Osteocyte (in vitro differentiated cells): ENCODE results near the gene BEAN1. TPM values are rescaled to one million over a fixed set of nuclear protein-coding genes. Genes with fewer than 3 reads are reported as not detected.

Source experiments
- DNase-seq: peaks from one replicate; pipeline ENCODE4 v3.0.0; 2021; ENCODE audit warnings: mixed read lengths; ENCODE audit not compliant: unreplicated experiment; ENCODE audit errors: extremely low spot score
- H3K27ac Mint-ChIP-seq: one replicate; pipeline ENCODE4 v1.8.0; 2021; ENCODE audit warnings: mild to moderate bottlenecking, mixed read lengths; ENCODE audit not compliant: unreplicated experiment
- H3K27me3 Mint-ChIP-seq: one replicate; pipeline ENCODE4 v1.8.0; 2021; ENCODE audit warnings: mixed read lengths; ENCODE audit not compliant: unreplicated experiment
- H3K36me3 Mint-ChIP-seq: one replicate; pipeline ENCODE4 v1.8.0; 2021; ENCODE audit warnings: mixed read lengths; ENCODE audit not compliant: unreplicated experiment
- H3K4me1 Mint-ChIP-seq: one replicate; pipeline ENCODE4 v1.8.0; 2021; ENCODE audit warnings: mixed read lengths; ENCODE audit not compliant: unreplicated experiment
- H3K4me3 Mint-ChIP-seq: one replicate; pipeline ENCODE4 v1.8.0; 2021; ENCODE audit warnings: mild to moderate bottlenecking, moderate library complexity, mixed read lengths; ENCODE audit not compliant: unreplicated experiment
- H3K9me3 Mint-ChIP-seq: one replicate; pipeline ENCODE4 v1.8.0; 2021; ENCODE audit warnings: mixed read lengths; ENCODE audit not compliant: unreplicated experiment
- CTCF ChIP-seq: fragments of 200-600 bp; sonication (generic); IDR thresholded peaks from 2 replicates; pipeline ENCODE4 v1.5.0; 2021; ENCODE audit warnings: antibody characterized with exemption, mild to moderate bottlenecking, moderate library complexity
- total RNA-seq: library from RNA; stranded (reverse); gene quantifications from 2 replicates; pipeline ENCODE4 v1.2.1, GENCODE V29; 2021

BEAN1 gene
- total RNA-seq, 1 donor from 2014 or later, result 0.97 TPM

GRCh38 chr16:66428682-66429251, 1.7 kb downstream of the BEAN1 start:
- peak overlapping the region; percentile 45 for H3K4me3 Mint-ChIP-seq
- peaks cover 4% of the 10 kb centered on the region for H3K4me1 Mint-ChIP-seq
- no peaks in the 10 kb centered on the region for H3K9me3 Mint-ChIP-seq
- TF ChIP-seq CTCF, result no peak
- no peaks in the 10 kb centered on the region for H3K36me3 Mint-ChIP-seq
- H3K27ac Mint-ChIP-seq, result no peak overlapping the region
- peaks cover 66% of the 10 kb centered on the region for H3K27me3 Mint-ChIP-seq
- no peak for DNase-seq

DNA sequence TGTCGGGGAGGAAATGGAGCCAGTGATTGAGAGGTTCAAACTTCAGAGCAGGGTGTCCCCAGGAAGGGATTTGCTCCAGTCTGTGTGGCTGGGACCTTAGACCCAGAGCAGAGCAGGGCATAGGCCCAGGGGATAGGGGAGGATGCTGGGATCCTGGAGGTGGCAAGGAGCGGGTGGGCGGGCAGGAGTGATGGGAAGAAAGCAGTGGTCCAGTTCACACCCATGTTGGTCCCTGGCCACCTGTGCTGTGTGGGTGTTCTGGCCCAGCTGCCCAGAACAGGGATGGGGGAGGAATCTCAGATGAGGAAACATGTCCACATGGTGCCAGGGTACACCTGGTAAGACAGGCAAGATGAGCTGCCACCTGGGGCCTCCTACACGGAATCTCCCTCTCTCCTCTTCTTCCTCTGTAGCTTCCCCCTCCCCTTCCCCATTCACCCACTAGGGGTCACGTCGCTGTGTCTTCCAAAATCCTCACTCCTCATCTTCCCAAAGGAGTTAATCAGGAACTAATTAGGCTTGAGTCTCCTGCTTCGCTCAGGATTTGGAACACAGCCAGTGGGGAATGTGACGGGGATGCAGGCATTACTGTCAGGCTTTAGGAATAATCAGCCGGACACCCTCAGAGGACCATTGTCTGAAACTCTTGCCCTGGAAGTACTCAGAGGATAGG, 2.3 kb downstream of the BEAN1 start:
- Mint-ChIP-seq H3K4me3 (no peak overlapping the region), H3K27me3 (peaks cover 60% of the 10 kb centered on the region), H3K4me1 (peaks cover 4% of the 10 kb centered on the region), H3K9me3 (no peaks in the 10 kb centered on the region), H3K36me3 (no peaks in the 10 kb centered on the region), H3K27ac (no peak overlapping the region)
- TF ChIP-seq CTCF, result no peak
- DNase-seq, result no peak

- TF ChIP-seq CTCF, result no peak
- H3K27me3 Mint-ChIP-seq, result peaks cover 52% of the 10 kb centered on the region
Measured at GRCh38 chr16:66430214-66430613, 3.1 kb downstream of the BEAN1 start.

DNA sequence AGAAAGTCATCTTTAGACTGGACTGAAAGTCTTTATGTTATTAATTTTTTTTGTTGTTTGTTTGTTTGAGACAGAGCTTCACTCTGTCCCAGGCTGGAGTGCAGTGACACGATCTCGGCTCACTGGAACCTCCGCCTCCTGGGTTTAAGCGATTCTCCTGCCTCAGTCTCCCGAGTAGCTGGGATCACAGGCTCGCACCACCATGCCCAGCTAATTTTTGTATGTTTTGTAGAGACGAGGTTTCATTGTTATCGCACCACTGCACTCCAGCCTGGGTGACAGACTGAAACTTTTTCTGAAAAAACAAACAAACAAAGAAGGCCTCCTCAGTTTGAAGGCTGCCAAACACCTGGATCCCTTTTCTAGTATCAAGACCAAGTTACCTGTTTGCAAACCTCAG, 4.7 kb downstream of the BEAN1 start:
- peaks cover 47% of the 10 kb centered on the region for H3K27me3 Mint-ChIP-seq
- no peaks in the 10 kb centered on the region for H3K9me3 Mint-ChIP-seq
- no peak for TF ChIP-seq CTCF
- H3K27ac Mint-ChIP-seq, result no peak overlapping the region
- H3K4me1 Mint-ChIP-seq, result peaks cover 2% of the 10 kb centered on the region
- H3K4me3 Mint-ChIP-seq, result no peak overlapping the region
- no peak for DNase-seq
- no peaks in the 10 kb centered on the region for H3K36me3 Mint-ChIP-seq

More at GRCh38 chr16:66430214-66430613, 3.1 kb downstream of the BEAN1 start:
- Mint-ChIP-seq H3K27ac (no peak overlapping the region), H3K36me3 (no peaks in the 10 kb centered on the region), H3K4me1 (peaks cover 4% of the 10 kb centered on the region), H3K4me3 (no peak overlapping the region), H3K9me3 (no peaks in the 10 kb centered on the region)
- no peak for DNase-seq

- Mint-ChIP-seq H3K27ac (no peak overlapping the region), H3K4me3 (no peak overlapping the region), H3K4me1 (peaks cover 2% of the 10 kb centered on the region), H3K27me3 (peaks cover 47% of the 10 kb centered on the region), H3K36me3 (no peaks in the 10 kb centered on the region), H3K9me3 (no peaks in the 10 kb centered on the region)
- DNase-seq, result no peak
- TF ChIP-seq CTCF, result no peak
Measured at GRCh38 chr16:66432429-66432828, 5.3 kb downstream of the BEAN1 start.
